HG03460 (cell line): ENCODE measurements around the gene GARIN5A.

Experiments used
- ATAC-seq: cut with Tn5 transposase; IDR thresholded peaks from one replicate; pipeline ENCODE4 v1.9.1; 2021; ENCODE audit not compliant: unreplicated experiment

The GARIN5A gene

GRCh38 chr19:50418176-50419021 lies 58.2 kb downstream of the GARIN5A start, which contains the start of gene SPIB:
TSS of gene SPIB (plus strand) at chr19:50418938. CDS start at chr19:50418963, 25 bp downstream.
- no peak for ATAC-seq

GRCh38 chr19:50417111-50418081 lies 59.3 kb downstream of the GARIN5A start:
- ATAC-seq = no peak
